ENCODE data around the gene BAG5. TPM values are rescaled to one million over a fixed set of nuclear protein-coding genes. Genes with fewer than 3 reads are reported as not detected.

Gene BAG5
- total and polyA plus RNA-seq, 2 of the 4 experiments (the other 2 are of a cell fraction), result 6.7 to 22.2 TPM

DNA sequence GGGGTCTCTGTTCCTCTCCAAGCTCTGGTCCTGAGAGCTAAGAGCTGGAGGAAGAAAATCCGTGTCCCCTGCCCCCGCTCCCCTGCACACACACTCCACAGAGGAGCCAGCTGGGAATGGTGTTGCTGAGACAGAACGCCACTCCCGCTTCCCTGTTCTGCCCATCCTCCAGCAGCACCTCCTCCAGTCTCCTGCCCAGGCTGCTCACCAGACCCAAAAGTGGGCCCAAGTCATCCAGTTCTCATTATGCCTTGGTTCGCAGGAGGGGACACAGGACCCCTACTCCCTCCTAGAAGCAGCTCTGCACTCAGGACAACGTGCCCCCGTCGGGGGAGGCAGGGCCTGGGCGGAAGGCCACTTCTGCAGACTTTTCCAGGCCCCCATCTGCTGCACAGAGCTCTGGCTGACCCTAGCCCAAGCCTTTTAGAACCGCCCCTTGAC lies 34.3 kb downstream of the BAG5 start:
- Histone ChIP-seq H3K9me3 (ENCODE audit: control insufficient read depth, insufficient read depth, low read length) (no peaks in the 10 kb centered on the region), H2BK20ac (ENCODE audit: low read depth, low read length) (peak overlapping the region; percentile 32; the same call in 1 of the 2 replicates), H2AK5ac (ENCODE audit: low read depth, low read length) (peak overlapping the region; percentile 85), H3K18ac (ENCODE audit: low read depth, low read length) (peak overlapping the region; percentile 16; the same call in 1 of the 2 replicates), H4K91ac (ENCODE audit: insufficient read depth, low read depth, low read length) (peak overlapping the region; percentile 50), H3K4me2 (ENCODE audit: low read depth, low read length) (peak overlapping the region; percentile 47), H4K8ac (ENCODE audit: low read depth in 2 of 2, low read length in 2 of 2) (peak overlapping the region; percentile 86 to 91), H4K5ac (ENCODE audit: low read depth, low read length) (peak overlapping the region; percentile 77), H4K20me1 (ENCODE audit: insufficient read depth, low read length) (peaks cover 26% of the 10 kb centered on the region), H3K9me1 (ENCODE audit: insufficient read depth, low read length) (peaks cover 13% of the 10 kb centered on the region), H2AFZ (replicated peaks; ENCODE audit: low read length, poor library complexity) (peak overlapping the region; percentile 91), H3K36me3 (ENCODE audit: control insufficient read depth, insufficient read depth, low read length) (peaks cover 6% of the 10 kb centered on the region; the same call in 1 of the 2 replicates), H3K9ac (ENCODE audit: low read depth, low read length) (peak overlapping the region; percentile 12; the same call in 1 of the 2 replicates), H2BK120ac (ENCODE audit: low read depth, low read length) (peak overlapping the region; percentile 77), H3K27me3 (ENCODE audit: control insufficient read depth, insufficient read depth, low read length) (peaks cover 6% of the 10 kb centered on the region), H2BK5ac (ENCODE audit: low read depth, low read length, poor library complexity, severe bottlenecking) (peak overlapping the region; percentile 23), H3K4me3 (ENCODE audit: insufficient read depth, low read depth, low read length) (peak overlapping the region; percentile 45; the same call in 1 of the 2 replicates), H3K27ac (ENCODE audit: insufficient read depth, low read length) (peak overlapping the region; percentile 73), H3K4me1 (ENCODE audit: control insufficient read depth, insufficient read depth, low read length) (peaks cover 11% of the 10 kb centered on the region), H3K23ac (ENCODE audit: low read depth, low read length) (no peak overlapping the region), H3K56ac (ENCODE audit: extremely low read depth, insufficient read depth, low read length) (no peak overlapping the region), H2AK9ac (replicated peaks; ENCODE audit: low read depth, low read length, poor library complexity) (peak overlapping the region; percentile 97), H2BK15ac (ENCODE audit: low read depth, low read length) (no peak overlapping the region; the same call in 2 of the 3 replicates), H3K79me1 (ENCODE audit: low read depth in 1 of 2, low read length in 2 of 2) (peaks cover 0 to 44% of the 10 kb centered on the region in 2 experiments; a peak in 3 of 4 replicates), H3K14ac (replicated peaks; ENCODE audit: low read depth, low read length) (peak overlapping the region; percentile 26; the same call in 1 of the 2 replicates), H3K4ac (ENCODE audit: low read depth, low read length) (peak overlapping the region; percentile 87)
- DNase-seq (no peak), ATAC-seq (ENCODE audit: low read depth) (peak; percentile 25)
- dilution Hi-C loops (cut with HindIII; ENCODE audit: low sequenced_read_pairs, unreplicated experiment), result no loop called here
- in situ Hi-C loops (cut with MboI; ENCODE audit: low sequenced_read_pairs), result no loop called here
- WGBS, 2 experiments (ENCODE audit: extremely low coverage in 2 of 2, insufficient read length in 1 of 2), result 68% methylated on average over 3 of the region's 10 CpGs; no CpG with 5 or more reads in 1 of the 2 experiments
- ChIA-PET CTCF (interaction anchor here (1.2 to 1.3 kb wide), 2 partner anchors 10 to 12 kb away, joined by 3 to 5 read pairs; no protein-coding TSS in a partner anchor), POLR2A (ENCODE audit: unreplicated experiment) (no interaction called here)
- no TSS peak for BruUV-seq (replicated peaks)
- TF ChIP-seq CHD1 (IDR thresholded peaks at IDR 0.05; ENCODE audit: low read depth, low read length), result no peak
- TF ChIP-seq, protein P1, sequence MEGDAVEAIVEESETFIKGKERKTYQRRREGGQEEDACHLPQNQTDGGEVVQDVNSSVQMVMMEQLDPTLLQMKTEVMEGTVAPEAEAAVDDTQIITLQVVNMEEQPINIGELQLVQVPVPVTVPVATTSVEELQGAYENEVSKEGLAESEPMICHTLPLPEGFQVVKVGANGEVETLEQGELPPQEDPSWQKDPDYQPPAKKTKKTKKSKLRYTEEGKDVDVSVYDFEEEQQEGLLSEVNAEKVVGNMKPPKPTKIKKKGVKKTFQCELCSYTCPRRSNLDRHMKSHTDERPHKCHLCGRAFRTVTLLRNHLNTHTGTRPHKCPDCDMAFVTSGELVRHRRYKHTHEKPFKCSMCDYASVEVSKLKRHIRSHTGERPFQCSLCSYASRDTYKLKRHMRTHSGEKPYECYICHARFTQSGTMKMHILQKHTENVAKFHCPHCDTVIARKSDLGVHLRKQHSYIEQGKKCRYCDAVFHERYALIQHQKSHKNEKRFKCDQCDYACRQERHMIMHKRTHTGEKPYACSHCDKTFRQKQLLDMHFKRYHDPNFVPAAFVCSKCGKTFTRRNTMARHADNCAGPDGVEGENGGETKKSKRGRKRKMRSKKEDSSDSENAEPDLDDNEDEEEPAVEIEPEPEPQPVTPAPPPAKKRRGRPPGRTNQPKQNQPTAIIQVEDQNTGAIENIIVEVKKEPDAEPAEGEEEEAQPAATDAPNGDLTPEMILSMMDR (conservative IDR thresholded peaks at IDR 0.05; ENCODE audit: low read depth, low read length), result no peak
- no peak for TF ChIP-seq NFE2L2 (IDR thresholded peaks at IDR 0.05; ENCODE audit: low read depth, low read length)
- no peak for TF ChIP-seq ELK1 (IDR thresholded peaks at IDR 0.05; ENCODE audit: borderline replicate concordance, low read depth, low read length)
- TF ChIP-seq, protein P2, sequence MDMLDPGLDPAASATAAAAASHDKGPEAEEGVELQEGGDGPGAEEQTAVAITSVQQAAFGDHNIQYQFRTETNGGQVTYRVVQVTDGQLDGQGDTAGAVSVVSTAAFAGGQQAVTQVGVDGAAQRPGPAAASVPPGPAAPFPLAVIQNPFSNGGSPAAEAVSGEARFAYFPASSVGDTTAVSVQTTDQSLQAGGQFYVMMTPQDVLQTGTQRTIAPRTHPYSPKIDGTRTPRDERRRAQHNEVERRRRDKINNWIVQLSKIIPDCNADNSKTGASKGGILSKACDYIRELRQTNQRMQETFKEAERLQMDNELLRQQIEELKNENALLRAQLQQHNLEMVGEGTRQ (IDR thresholded peaks at IDR 0.05; ENCODE audit: low read depth, low read length), result no peak
- no peak for TF ChIP-seq RFX5 (IDR thresholded peaks at IDR 0.05; ENCODE audit: low read depth, low read length)
- no peak for TF ChIP-seq CEBPB (IDR thresholded peaks at IDR 0.05; ENCODE audit: low read depth, low read length)
- TF ChIP-seq MXI1 (IDR thresholded peaks at IDR 0.05; ENCODE audit: borderline replicate concordance, low read depth, low read length), result no peak
- TF ChIP-seq RAD21 (IDR thresholded peaks at IDR 0.05; ENCODE audit: low read length), result no peak
- no peak for TF ChIP-seq SMC3 (IDR thresholded peaks at IDR 0.05; ENCODE audit: low read depth, low read length)
- no peak for TF ChIP-seq MAZ (IDR thresholded peaks at IDR 0.05; ENCODE audit: borderline replicate concordance, low read depth, low read length)
- TF ChIP-seq FOS (IDR thresholded peaks at IDR 0.05; ENCODE audit: low read depth, low read length), result no peak
- no peak for TF ChIP-seq POLR2A (IDR thresholded peaks at IDR 0.05; ENCODE audit: low read depth, low read length)
- no peak for TF ChIP-seq MAFK (IDR thresholded peaks at IDR 0.05; ENCODE audit: low read depth, low read length)
- intact Hi-C loops (cut with micrococcal nuclease), result no loop called here
